ENCODE data around the gene PBOV1.

DNA sequence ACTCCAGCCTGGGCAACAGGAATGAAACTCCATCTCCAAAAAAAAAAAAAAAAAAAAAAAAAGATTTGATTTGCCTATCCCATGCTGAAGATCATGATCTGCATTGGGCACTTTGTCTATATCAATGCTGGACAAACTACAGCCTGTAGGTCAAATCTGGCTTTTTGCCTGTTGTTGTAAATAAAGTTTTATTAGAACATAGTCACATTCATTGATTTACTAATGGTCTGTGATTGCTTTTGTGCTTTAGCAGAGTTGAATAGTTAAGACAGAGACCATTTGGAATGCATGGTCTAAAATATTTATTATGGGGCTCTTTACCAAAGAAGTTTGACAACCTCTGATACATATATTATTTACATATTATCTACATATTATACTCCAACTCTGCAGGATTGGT lies 14.0 kb downstream of the PBOV1 start:
- TF ChIP-seq, protein P1, sequence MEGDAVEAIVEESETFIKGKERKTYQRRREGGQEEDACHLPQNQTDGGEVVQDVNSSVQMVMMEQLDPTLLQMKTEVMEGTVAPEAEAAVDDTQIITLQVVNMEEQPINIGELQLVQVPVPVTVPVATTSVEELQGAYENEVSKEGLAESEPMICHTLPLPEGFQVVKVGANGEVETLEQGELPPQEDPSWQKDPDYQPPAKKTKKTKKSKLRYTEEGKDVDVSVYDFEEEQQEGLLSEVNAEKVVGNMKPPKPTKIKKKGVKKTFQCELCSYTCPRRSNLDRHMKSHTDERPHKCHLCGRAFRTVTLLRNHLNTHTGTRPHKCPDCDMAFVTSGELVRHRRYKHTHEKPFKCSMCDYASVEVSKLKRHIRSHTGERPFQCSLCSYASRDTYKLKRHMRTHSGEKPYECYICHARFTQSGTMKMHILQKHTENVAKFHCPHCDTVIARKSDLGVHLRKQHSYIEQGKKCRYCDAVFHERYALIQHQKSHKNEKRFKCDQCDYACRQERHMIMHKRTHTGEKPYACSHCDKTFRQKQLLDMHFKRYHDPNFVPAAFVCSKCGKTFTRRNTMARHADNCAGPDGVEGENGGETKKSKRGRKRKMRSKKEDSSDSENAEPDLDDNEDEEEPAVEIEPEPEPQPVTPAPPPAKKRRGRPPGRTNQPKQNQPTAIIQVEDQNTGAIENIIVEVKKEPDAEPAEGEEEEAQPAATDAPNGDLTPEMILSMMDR (IDR thresholded peaks at IDR 0.05) = no peak
- TF ChIP-seq POLR2A (IDR thresholded peaks at IDR 0.05) (no peak), POLR2AphosphoS5 (IDR thresholded peaks at IDR 0.05) (no peak)

Measured in stomach (tissue), 4 donors.